SK-N-SH treated with all-trans-retinoic acid at 6 μM for 48 hours (cell line): Measurements from ENCODE around the gene LPIN3.

Experiments
- ATAC-seq: fragments of 200-7000 bp; cut with Tn5 transposase; 3 replicates; pipeline ENCODE4 v1.9.1; 2020; ENCODE audit warnings: mild to moderate bottlenecking, moderate library complexity
- ARNTL ChIP-seq: fragments of 450-650 bp; formaldehyde crosslinking; IDR thresholded peaks from 2 replicates; pipeline ENCODE4 v1.5.0; 2020; ENCODE audit warnings: low read depth, mild to moderate bottlenecking, moderate library complexity, borderline replicate concordance
- BACH2 ChIP-seq: fragments of 250-450 bp; sonication (Bioruptor Pico); IDR thresholded peaks from 2 replicates; pipeline ENCODE4 v1.9.0; 2021; ENCODE audit warnings: mild to moderate bottlenecking, borderline replicate concordance
- CREB5 ChIP-seq: fragments of 250-450 bp; sonication (Bioruptor Pico); IDR thresholded peaks from 2 replicates; pipeline ENCODE4 v1.5.1; 2020; ENCODE audit warnings: low read depth, mild to moderate bottlenecking, moderate library complexity
- CSDC2 ChIP-seq: fragments of 250-450 bp; sonication (Bioruptor Pico); IDR thresholded peaks from 2 replicates; pipeline ENCODE4 v1.5.0; 2020; ENCODE audit warnings: mild to moderate bottlenecking, moderate library complexity
- CSRNP3 ChIP-seq: fragments of 250-450 bp; sonication (Bioruptor Pico); IDR thresholded peaks from 2 replicates; pipeline ENCODE4 v1.5.1; 2021; ENCODE audit warnings: mild to moderate bottlenecking, moderate library complexity
- ESRRG ChIP-seq: fragments of 250-450 bp; sonication (Bioruptor Pico); IDR thresholded peaks from 2 replicates; pipeline ENCODE4 v1.6.1; 2021; ENCODE audit warnings: mild to moderate bottlenecking
- GLIS3 ChIP-seq: fragments of 250-450 bp; sonication (Bioruptor Pico); IDR thresholded peaks from 2 replicates; pipeline ENCODE4 v1.5.0; 2020; ENCODE audit warnings: mild to moderate bottlenecking, moderate library complexity
- ISL1 ChIP-seq: fragments of 250-450 bp; sonication (Bioruptor Pico); IDR thresholded peaks from 2 replicates; pipeline ENCODE4 v2.1.2; 2022; ENCODE audit warnings: mild to moderate bottlenecking, moderate library complexity
- OSR1 ChIP-seq: fragments of 250-450 bp; sonication (Bioruptor Pico); IDR thresholded peaks from 2 replicates; pipeline ENCODE4 v1.8.0; 2022; ENCODE audit warnings: moderate library complexity, mild to moderate bottlenecking, inconsistent platforms
- PATZ1 ChIP-seq: fragments of 250-450 bp; sonication (Bioruptor Pico); IDR thresholded peaks from 2 replicates; pipeline ENCODE4 v1.8.0; 2020; ENCODE audit warnings: mild to moderate bottlenecking, moderate library complexity, borderline replicate concordance
- POU6F1 ChIP-seq: fragments of 250-450 bp; sonication (Bioruptor Pico); IDR thresholded peaks from 2 replicates; pipeline ENCODE4 v1.8.0; 2021; ENCODE audit warnings: low read depth, mild to moderate bottlenecking, moderate library complexity, borderline replicate concordance
- PPARA ChIP-seq: fragments of 250-450 bp; sonication (Bioruptor Pico); IDR thresholded peaks from 2 replicates; pipeline ENCODE4 v1.5.0; 2020; ENCODE audit warnings: mild to moderate bottlenecking, borderline replicate concordance
- RARB ChIP-seq: fragments of 250-450 bp; sonication (Bioruptor Pico); IDR thresholded peaks from 2 replicates; pipeline ENCODE4 v1.8.0; 2021; ENCODE audit warnings: mild to moderate bottlenecking, moderate library complexity
- SNAI2 ChIP-seq: fragments of 250-450 bp; sonication (Bioruptor Pico); IDR thresholded peaks from 2 replicates; pipeline ENCODE4 v1.5.0; 2020; ENCODE audit warnings: mild to moderate bottlenecking, moderate library complexity
- TCF4 ChIP-seq: fragments of 250-450 bp; sonication (Bioruptor Pico); IDR thresholded peaks from 2 replicates; pipeline ENCODE4 v1.8.0; 2021; ENCODE audit warnings: mild to moderate bottlenecking, moderate library complexity, borderline replicate concordance
- TOX ChIP-seq: fragments of 250-450 bp; sonication (Bioruptor Pico); IDR thresholded peaks from 2 replicates; pipeline ENCODE4 v1.8.0; 2021; ENCODE audit warnings: mild to moderate bottlenecking, moderate library complexity, borderline replicate concordance
- TSHZ2 ChIP-seq: fragments of 250-450 bp; sonication (Bioruptor Pico); IDR thresholded peaks from 2 replicates; pipeline ENCODE4 v1.5.0; 2020; ENCODE audit warnings: mild to moderate bottlenecking, moderate library complexity
- ZC3H10 ChIP-seq: fragments of 250-450 bp; sonication (Bioruptor Pico); IDR thresholded peaks from 2 replicates; pipeline ENCODE4 v1.5.1; 2021; ENCODE audit warnings: mild to moderate bottlenecking, moderate library complexity
- ZFP3 ChIP-seq: fragments of 250-450 bp; sonication (Bioruptor Pico); IDR thresholded peaks from 2 replicates; pipeline ENCODE4 v1.5.0; 2020; ENCODE audit warnings: mild to moderate bottlenecking, moderate library complexity
- ZFP30 ChIP-seq: fragments of 450-650 bp; formaldehyde crosslinking; IDR thresholded peaks from 2 replicates; pipeline ENCODE4 v1.5.0; 2022; ENCODE audit warnings: mild to moderate bottlenecking, moderate library complexity
- ZNF565 ChIP-seq: fragments of 450-650 bp; formaldehyde crosslinking; conservative IDR thresholded peaks from 2 replicates; pipeline ENCODE4 v1.5.0; 2020; ENCODE audit warnings: low read depth, mild to moderate bottlenecking, moderate library complexity
- ZNF70 ChIP-seq: fragments of 450-650 bp; formaldehyde crosslinking; IDR thresholded peaks from 2 replicates; pipeline ENCODE4 v1.5.0; 2020; ENCODE audit warnings: mild to moderate bottlenecking, moderate library complexity

The LPIN3 gene

GRCh38 chr20:41353530-41353929, 12.9 kb downstream of the LPIN3 start:
- TF ChIP-seq CSDC2 (CRISPR knock-in tag) (no peak), ZFP30 (CRISPR knock-in tag) (no peak), TCF4 (CRISPR knock-in tag) (no peak), ZFP3 (CRISPR knock-in tag) (no peak), GLIS3 (CRISPR knock-in tag) (no peak), CREB5 (CRISPR knock-in tag) (no peak), OSR1 (no peak), ZC3H10 (CRISPR knock-in tag) (no peak), ISL1 (CRISPR knock-in tag) (no peak), PATZ1 (CRISPR knock-in tag) (no peak), SNAI2 (CRISPR knock-in tag) (no peak), POU6F1 (CRISPR knock-in tag) (no peak), ESRRG (CRISPR knock-in tag) (no peak), RARB (CRISPR knock-in tag) (no peak), ARNTL (no peak), ZNF565 (no peak), CSRNP3 (CRISPR knock-in tag) (no peak)
- no peak for ATAC-seq

GRCh38 chr20:41355192-41355591, 14.6 kb downstream of the LPIN3 start:
- TF ChIP-seq TCF4 (CRISPR knock-in tag) (no peak), PPARA (CRISPR knock-in tag) (no peak), OSR1 (no peak), ZNF565 (no peak), ARNTL (no peak), ESRRG (CRISPR knock-in tag) (no peak), PATZ1 (CRISPR knock-in tag) (no peak), BACH2 (CRISPR knock-in tag) (no peak), ZNF70 (CRISPR knock-in tag) (no peak), CSDC2 (CRISPR knock-in tag) (no peak), ZC3H10 (CRISPR knock-in tag) (no peak), TOX (no peak)
- ATAC-seq = no peak

- no peak for ATAC-seq
- TF ChIP-seq CREB5 (CRISPR knock-in tag) = no peak
- no peak for TF ChIP-seq ZNF565
- no peak for TF ChIP-seq TOX
- TF ChIP-seq RARB (CRISPR knock-in tag) = no peak
- TF ChIP-seq OSR1 = no peak
- TF ChIP-seq PPARA (CRISPR knock-in tag) = no peak
- TF ChIP-seq CSRNP3 (CRISPR knock-in tag) = no peak
- TF ChIP-seq SNAI2 (CRISPR knock-in tag) = no peak
- TF ChIP-seq TSHZ2 (CRISPR knock-in tag) = no peak
- TF ChIP-seq ZFP30 (CRISPR knock-in tag) = no peak
- no peak for TF ChIP-seq BACH2 (CRISPR knock-in tag)
These were observed 15.1 kb downstream of the LPIN3 start for GRCh38 chr20:41355598-41356203.
